ENCODE results near the gene DNAJC27.

The DNAJC27 gene

DNA sequence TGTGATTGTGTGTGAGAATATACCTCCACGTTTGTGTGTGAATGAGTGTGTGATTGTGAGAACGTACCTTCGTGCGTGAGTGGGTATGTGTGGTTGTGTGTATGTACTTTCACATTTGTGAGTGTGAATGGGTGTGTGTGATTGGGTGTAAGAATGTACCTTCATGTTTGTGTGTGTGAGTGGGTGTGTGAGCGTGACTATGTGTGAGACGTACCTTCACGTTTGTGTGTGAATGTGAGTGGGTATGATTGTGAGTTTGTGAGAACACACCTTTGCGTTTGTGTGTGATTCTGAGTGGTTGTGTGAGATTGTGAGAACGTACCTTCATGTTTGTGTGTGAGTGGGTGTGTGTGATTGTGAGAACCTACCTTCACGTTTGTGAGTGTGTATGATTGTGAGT lies 45.9 kb downstream of the DNAJC27 start:
- DNase-seq (ENCODE audit: low spot score): no peak

DNA sequence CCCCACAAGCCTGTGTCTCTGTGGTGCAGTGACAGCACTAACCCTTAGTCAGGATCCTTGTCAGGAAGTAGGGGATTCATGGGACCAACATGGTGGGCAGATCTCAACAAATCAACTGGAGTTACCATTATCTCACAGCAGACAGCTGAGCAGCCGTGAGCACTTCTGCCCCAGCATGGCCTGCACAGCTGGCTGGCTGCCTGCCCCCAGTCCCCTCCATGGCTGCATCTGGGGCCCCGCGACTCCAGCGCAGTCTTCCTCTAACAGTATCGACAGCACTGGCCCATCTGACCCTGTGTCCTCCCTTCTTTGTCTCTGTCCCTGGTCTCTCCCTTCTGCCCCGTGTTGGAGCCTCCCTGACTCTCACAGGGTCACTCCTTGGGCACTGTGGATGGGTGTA lies 47.0 kb downstream of the DNAJC27 start:
- no peak for DNase-seq (ENCODE audit: low spot score)

DNA sequence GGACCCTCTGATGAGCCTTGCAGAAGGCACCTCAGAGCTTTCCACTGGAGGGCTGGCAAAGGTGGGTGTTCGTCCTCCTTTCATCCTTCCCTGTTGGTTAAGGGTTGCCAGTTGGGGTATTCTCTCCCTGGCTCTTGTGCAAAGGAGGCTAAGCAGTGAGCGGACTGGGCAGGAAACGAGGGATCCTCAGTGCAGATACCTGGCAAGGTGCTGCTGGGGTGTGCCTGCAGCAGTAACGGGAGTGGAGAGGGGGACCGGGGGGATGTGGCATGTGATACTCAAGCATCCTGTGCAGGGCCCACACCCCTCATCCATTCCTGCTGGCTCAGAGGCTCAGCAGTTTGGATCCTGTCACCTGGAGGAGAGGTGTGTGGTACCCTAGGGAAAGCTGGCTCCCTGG lies 47.5 kb downstream of the DNAJC27 start:
- no peak for DNase-seq (ENCODE audit: low spot score)

DNA sequence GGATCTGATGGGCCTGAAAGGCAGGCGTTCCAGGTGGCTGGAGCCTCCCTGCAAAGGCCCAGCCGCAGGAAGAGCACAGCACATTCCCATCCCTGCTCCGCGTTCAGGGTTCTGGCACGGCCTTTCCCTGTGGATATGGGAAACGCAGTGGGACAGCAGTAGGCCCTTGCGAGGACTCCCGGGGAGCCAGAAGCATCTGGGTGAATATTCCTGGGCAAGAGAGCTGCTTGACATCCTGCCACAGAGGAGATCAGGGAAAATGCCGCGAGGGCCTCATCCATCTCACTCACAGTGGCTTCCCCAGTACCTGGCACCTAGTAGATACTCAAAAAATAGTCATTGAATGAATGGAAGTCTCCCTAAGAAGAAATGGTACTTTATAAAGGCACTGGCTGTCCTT lies 48.6 kb downstream of the DNAJC27 start:
- no peak for DNase-seq (ENCODE audit: low spot score)

DNA sequence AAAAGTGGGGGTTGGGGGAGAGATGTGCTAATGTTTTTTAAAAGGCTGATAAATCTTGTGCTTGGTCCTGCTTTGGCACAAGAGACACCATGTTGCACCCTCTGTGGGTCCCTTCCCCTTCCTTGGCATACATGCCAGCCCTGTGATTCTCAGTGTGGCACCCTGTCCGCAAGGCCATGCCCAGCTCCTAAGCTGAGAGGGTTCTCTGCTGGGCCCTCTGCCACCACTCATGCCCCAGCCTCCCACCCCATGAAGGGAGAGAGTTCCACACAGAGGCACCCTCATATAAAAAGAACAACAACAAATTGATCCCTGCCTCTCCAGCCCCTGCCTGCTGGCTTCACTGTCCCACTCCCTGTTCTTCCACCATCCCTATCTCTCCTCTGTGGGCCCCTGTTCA lies 49.2 kb downstream of the DNAJC27 start:
- DNase-seq (ENCODE audit: low spot score): no peak

DNA sequence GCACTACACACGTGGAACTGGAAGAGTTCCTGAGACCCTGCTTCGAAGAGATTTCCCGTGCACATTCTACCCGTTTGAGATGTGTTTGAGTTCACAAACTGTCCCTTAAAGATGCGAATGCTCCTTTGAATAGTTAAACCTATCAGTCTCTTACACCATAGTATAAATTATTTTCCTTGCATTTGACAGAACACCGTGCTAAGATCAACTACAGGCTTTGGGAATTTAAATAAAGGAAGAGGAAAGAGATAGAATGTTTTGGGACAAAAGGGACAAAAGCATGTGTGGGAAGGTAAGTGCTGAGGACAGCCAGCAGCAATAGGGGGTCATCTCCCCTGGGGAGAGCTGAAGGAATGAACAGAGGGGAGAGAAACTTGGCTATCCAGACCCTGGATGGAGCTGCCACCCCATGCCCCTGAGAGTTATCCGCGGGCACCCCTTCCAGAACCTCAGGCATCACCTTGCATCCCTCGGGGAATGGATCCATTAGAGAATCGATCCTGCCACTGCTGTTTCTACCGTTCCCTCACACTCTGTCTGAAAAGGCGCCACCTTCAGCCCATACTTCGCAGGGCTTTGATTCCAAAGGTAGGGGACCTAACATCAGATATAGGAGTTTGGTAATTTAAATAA lies 50.8 kb downstream of the DNAJC27 start:
- no peak for DNase-seq (ENCODE audit: low spot score)

DNA sequence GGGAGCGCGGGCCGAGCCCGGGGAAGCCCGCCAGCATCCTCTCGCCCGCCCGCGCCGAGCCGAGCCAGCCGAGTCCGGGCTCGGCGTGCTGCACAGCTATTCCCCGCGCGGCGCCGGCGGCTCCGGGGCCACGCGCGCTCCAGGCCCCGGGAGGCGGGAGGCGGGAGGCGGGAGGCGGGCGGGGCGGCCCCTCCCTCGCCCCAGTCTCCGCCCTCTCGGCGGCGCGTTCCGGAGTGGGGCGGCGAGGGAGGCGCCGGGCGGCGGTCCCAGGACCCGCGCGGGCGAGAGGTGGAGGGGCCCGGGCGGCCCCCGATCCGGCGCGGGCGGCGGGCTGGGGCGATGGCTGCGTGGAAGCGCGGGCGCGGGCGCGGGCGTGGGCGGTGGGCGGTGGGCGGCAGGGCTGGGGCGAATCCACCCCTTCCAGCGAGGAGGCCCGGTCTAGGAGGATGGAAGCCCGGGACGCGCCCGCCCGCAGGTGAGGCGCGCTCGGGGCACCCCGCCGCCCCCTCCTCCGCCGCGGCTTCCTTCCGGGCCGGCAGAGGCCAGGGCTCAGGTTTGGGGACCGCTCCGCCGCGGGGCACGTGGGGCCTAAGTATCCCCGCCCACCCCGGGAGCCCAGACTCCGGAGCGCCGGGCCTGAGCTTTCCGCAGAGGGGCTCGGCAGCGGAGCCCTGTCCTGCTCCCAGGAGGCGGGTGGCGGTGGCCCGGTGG lies 51.5 kb downstream of the DNAJC27 start, which contains the start of gene ADCY3:
TSS of gene ADCY3 (minus strand) at position 140 of the 711 bp plus-strand sequence. CDS start 1,250 bp downstream, outside the sequence.
- DNase-seq (ENCODE audit: low spot score): peak; percentile 48

DNA sequence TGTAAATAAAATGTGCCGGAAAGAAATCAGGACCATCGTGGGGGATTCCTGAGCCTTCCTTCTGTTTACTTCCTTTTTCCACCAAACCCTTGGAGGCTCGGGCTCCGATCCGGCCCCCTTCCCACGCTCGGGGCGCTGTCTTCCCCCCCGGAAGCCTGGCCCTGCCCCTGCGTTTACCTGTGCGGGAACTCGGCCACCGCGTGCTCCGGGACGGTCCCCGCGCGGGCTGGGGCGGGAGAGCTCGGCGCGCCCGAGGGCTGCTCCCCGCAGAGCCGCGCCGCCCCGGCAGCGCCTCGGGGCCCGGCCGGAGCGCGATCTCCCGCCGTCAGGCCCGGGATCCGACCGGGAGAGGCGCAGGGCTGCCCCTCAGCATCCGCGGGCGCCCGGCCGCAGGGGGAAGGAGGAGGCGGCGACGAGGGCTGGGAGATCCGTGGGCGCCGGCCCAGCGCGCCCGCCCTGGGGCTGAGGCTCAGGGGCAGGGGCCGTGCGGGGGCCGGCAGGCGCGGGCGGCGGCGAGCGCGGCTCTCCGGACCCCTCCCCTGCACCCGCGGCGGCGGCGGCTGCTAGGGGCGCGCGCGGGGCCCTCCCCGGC lies 52.2 kb downstream of the DNAJC27 start:
- DNase-seq (ENCODE audit: low spot score): no peak

DNA sequence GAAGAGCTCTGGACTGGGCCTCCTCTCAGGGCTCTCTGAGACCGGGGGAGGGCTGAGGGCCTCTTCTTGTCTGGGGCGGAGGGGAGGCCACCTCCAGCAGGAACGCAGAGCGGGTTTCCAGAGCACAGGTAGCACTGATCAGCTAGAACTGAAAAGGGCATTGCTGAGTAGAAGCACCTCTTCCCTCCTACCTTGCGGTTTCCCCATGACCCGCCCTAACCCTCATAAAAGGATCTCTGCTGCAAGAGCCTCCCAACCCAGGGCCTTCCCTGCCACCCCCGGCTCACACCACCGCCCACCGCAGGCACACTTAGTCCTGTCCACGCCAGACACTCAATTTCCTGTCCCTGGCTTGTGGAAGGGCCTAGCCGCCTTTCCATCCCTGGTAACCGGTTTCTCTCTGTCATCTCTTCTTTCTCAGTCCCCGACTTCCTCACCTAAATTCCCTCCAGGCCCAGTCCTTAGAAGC lies 52.7 kb downstream of the DNAJC27 start:
- no peak for DNase-seq (ENCODE audit: low spot score)

DNA sequence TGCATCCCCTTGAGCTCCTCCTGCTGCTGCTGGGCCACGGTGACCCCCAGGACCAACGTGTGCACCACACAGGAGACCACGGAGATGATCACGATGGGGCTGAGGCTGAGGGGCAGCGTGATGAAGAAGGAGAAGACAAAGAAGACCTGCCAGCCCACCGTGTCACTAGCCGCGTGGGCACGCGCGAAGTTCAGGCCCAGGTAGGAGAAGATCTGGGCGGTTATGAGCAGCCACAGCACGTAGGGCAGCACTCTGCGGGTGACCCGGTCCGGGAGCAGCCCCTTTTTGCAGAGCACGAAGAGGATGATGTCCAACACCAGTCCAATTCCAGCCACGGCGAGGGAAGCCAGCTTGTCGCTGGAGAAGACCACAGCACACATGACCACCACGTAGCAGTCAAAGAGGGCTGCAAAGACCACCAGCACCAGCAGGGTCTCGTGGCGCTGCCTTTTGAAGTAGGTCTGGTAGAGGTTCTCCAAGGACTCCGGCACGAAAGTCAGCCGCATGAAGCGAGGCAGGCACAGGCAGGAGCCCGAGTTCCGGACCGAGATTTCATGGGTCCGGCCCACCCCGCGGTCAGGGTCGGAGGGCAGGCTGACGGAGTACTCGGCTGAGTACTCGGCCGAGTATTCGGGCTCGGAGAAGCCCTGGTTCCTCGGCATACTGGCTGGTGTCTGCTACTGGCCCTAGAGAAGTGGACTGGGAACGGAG lies 53.3 kb downstream of the DNAJC27 start:
- no peak for DNase-seq (ENCODE audit: low spot score)

DNA sequence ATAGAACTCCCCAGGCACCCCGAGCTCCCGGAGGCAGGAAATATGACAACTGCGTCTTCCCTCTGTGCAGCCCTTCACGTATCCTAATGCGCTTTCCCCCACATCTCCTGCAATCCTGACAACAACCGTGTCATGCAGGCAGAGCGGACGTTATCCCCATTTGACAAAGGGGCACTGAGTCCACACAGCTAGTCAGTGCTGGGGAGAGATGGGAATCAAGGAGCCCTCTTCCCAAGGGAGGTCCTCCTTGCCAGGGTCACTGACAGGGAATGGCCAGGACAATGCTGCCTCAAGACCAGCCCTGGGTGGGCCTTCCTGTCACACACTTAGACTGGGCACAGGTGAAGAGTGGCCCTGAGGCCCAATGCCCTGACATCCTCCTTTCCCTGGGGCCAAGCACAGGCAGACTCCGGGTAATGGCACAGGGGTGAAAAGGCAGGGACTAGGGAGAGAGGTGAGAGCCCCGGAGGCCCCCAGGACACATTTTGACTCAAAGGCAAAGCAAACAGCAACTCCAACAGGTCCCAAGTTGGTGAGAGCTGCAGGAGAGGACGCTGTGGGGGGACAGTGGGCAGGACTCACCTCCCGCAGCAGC lies 53.9 kb downstream of the DNAJC27 start:
- DNase-seq (ENCODE audit: low spot score): no peak

DNA sequence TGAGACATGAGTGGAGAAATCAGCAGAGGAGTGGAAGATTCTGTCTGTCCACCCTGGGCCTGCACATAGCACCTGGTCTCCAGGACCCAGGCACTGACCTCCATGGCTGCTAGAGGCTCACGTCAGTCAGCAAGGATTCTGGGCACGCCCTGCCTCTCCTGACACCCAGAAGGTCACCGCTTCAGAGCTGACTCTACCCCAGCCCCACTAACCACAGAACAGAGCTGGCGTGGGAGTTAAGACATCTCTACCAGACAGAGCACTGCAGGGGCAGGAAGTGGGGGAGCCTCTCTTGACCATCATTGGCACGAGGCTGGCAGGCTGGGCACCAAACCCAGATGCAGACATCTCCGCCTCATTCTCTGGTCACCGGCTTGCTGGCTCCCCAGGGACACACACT lies 54.7 kb downstream of the DNAJC27 start:
- DNase-seq (ENCODE audit: low spot score): no peak

DNA sequence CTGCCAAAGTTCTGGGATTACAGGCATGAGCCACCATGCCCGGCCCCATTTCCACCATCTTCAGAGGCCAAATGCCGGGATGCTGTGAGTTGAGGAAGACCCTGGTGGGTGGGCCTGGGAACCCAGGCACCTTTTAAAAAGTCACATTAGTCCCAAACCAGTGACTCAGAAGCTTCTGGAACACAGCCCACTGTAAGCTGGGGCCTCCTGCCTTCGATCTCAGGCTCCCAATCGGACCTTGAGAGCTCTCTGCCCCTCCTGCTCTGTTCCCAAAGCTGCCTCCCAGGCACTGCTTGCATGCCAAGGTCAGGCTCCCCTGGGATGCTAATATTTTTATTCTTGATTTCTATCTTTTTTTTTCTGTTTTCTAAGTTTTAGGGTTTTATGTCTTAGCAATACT lies 56.0 kb downstream of the DNAJC27 start:
- DNase-seq (ENCODE audit: low spot score): no peak

DNA sequence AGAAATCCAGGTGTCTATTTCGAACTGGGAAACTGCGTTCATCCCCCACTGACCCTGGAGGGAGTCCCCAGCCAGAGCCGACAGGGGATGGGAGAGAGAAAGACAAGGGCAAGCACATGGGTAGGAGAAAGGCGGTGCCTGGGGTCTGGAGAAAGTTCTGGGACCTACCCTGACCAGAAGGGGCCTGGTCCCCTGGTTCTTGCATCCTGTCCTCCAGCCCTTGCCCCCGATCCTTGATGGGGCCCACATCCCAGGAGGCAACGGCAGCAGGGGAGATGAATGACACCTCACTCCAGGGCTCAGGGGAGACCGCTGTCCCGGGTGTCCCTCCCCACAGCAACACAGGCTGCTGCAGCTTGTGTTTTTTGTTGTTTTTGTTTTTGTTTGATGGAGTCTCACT lies 56.6 kb downstream of the DNAJC27 start:
- no peak for DNase-seq (ENCODE audit: low spot score)

DNA sequence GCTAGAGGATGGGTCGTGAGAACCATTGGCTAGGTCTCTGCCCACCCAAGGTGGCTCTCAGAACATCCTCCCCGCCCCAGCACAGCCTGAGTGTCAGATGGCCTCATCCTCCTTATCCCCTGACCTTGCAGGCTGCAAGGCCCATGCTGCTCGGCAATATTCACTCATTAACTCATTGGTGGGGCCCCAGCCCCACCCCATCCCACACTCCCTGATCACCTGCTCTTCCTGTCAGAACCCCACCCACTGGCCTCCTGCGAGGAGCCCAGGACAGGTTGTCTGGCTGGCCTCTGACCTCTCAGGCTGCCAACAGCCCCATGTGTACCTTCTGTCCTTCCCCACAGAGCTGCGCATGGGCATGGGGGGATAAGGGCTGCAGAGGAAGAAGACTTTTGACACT lies 57.0 kb downstream of the DNAJC27 start:
- no peak for DNase-seq (ENCODE audit: low spot score)

DNA sequence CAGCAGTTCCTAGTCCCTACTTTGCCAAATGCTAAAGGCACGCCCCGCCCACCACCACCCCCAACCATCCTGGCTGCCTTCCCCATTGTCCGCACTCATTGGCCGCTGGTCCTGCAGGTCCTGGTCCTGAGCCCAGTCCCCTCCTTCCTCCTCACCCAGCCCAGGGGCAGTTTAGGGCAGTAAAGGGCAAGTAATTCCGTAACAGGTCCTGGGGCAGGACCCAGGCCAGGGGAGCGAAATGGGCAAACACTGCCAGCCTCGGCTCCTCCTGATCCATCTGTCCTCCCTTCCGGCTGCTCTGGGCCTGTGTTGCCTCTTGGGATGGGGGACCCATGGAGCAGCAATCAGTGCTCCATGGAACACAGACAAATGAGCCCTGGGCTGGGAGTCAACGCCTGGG lies 57.8 kb downstream of the DNAJC27 start:
- DNase-seq (ENCODE audit: low spot score): no peak

DNA sequence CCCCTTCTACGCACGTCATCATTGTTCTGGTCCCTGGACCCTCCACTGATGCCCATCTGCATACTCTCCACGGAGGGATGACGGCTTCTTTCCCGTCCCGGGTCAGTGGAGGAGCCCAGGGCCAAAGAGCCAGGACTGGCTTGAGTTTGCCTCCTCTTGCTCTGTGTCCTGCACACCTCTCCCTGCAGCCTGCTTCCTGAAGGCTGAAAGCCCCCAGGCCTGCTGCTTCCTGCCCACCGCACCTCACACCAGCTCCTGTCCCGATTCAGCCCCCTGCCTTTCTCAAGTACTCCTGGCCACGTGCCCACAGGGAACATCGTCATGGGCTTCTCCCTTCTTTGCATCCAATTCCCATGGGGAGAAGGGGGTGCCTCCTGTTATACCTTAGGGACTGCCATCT lies 58.8 kb downstream of the DNAJC27 start:
- no peak for DNase-seq (ENCODE audit: low spot score)

DNA sequence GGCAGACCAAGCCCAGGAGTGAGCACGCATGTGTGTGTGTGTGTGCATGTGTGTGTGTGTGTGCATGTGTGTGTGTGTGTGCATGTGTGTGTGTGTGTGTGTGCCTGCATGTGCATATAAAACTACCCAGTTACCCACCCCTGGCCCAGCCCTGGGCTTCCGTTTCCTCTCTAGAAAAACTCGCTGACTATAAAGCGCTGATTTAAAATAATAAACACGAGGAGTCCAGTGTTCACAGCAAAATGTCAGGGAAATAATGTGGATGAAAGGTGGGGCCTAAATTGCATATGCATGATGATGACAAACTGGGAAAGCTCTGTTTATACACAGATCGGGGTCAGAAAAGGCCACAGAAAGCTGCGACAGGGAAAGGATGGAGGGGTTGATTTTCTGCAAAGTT lies 59.2 kb downstream of the DNAJC27 start:
- DNase-seq (ENCODE audit: low spot score): no peak

DNA sequence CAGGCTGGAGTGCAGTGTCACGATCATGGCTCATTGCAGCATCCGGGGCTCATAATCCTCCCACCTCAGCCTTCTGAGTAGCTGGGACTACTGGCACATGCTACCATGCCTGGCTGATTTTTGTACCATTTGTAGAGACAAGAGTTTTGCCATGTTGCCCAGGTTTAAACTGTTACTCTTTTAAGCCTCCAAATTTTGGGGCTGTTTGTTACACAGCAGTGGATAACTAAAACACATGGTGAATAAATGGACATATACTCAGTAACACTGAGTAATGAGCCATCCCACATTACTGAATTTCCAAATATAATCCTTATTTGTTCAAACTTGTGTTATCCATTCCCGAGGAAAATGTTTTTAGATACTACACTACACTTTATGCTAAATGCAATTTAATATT lies 61.5 kb downstream of the DNAJC27 start:
- no peak for DNase-seq (ENCODE audit: low spot score)

DNA sequence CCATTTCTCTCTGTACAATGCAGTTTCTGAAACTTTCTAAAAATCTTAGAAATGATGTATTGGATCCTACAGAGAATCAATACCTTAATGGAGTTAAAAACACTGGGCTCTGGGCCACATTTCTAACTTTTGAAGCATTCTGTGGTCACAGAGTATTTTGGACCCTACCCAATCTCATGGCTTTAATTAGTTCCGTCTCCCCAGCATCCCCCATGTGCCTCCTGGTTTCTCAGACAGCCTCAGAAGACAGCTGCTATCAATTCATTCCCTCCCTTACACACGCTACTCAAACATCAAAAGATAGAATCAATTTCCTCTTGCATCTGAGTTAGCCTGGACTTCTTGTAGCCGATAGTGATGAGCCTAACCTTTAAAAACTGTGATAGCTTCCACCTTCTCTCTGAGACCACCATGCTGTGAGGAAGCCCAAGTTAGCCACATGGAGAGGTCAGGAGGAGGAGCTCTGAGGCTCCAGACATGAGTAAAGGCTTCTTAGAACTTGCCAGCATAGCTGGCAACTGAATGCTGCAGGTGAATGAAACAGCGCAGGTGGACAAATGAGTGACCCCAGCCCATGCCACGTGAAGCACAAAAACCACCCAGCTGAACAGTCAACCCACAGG lies 62.1 kb downstream of the DNAJC27 start:
- no peak for DNase-seq (ENCODE audit: low spot score)

DNA sequence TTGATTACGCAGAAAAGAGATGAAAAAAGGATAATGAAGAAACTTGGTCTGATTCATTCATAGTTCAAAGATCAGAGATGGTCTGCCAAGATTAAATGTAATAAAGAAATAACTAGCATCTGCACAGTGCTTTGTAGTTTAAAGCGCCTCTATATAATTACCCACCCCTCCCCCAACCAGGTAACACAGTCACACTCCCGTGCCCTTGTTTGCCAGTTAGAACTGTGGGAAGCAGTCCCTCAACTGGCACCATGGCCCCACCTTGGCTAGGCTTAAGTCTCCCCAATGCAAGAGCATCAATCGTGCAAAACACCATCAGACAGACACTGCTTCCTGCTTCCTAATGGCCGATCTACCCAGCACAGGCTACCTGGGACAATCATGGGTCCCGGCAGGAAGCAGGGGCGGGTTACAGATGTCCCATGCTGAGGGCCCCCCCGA lies 63.3 kb downstream of the DNAJC27 start:
- DNase-seq (ENCODE audit: low spot score): no peak

DNA sequence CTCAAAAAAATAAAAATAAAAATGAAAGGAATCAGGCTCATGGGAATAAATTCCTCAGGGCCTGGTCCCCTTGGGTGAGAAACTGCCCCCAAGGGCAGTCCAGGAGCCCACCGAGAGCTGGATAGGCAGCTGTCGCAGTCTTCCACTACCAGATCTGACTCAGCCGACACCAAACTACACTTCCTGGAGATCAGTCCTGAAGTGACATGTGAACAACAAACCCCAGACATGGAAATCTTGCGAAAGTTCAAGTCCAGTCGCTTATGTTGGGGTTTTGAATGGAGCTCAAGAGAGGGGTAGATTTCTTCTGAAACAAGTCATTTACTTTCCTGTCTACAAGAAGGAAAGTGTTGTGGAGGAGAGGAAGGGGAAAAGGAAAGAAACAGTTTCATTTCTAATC lies 64.6 kb downstream of the DNAJC27 start:
- DNase-seq (ENCODE audit: low spot score): no peak

All from hematopoietic multipotent progenitor cell treated with erythropoietin and hydrocortisone succinate and interleukin-3 and kit ligand, for 17 days (in vitro differentiated cells).